ENCODE data around the gene TOP1.
A peak's percentile ranks its signal among the peaks of the same experiment; 100 is the strongest.

TOP1 gene

DNA sequence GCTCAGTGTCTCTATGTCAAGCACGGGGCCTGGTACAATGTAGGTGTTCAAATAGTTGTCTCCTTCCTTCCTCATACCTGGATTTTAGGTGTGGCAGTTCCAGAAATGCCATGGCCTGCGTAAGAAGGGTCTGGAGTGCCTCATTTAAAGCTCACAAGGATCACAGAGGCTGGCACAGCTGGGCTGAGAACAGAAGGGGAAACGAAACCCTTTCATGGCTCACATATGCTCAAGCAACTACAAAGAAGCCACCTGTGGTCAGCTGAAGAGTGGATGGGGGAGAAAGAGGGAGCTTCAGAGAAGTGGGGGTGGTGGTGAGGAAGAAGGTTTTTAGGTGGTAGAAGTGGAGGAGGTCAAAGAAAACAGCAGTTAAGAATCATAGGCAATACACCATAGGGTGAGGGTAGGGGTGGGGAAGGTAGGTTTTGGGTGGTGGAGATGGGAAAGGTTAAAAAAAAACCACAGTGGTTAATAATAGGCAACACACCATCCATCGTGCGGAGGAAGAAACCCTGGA, 17.0 kb upstream of the TOP1 start:
- Mint-ChIP-seq H3K36me3 (ENCODE audit: low read depth) (peaks cover 5% of the 10 kb centered on the region), H3K27ac (peak overlapping the region; percentile 64), H3K4me3 (peak overlapping the region; percentile 45), H3K9me3 (peaks cover 5% of the 10 kb centered on the region), H3K4me1 (ENCODE audit: low read depth) (peaks cover 41% of the 10 kb centered on the region), H3K27me3 (ENCODE audit: low read depth) (no peaks in the 10 kb centered on the region)

DNA sequence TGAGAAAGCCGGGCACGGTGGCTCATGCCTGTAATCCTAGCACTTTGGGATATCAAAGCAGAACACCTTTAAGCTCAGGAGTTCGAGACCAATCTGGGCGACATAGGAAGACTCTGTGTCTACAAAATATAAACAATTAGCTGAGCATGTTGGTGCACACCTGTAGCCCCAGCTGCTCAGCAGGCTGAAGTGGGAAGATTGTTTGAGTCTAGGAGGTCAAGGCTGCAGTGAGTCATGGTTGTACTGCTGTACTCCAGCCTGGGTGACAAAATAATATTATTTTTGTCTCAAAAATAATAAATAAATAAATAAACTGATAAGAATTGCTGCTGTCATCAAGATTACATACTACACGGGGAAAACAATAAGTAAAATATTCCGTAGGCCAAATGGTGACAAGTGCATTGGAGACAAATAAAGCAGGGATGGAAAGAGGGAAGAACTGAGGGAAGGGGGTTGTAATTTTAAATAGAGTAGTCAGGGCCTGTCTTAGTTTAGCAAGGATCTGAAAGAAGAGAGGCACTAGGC, 14.0 kb upstream of the TOP1 start:
- H3K27ac Mint-ChIP-seq = no peak overlapping the region
- H3K36me3 Mint-ChIP-seq (ENCODE audit: low read depth) = no peaks in the 10 kb centered on the region
- peaks cover 25% of the 10 kb centered on the region for H3K4me1 Mint-ChIP-seq (ENCODE audit: low read depth)
- H3K27me3 Mint-ChIP-seq (ENCODE audit: low read depth) = no peaks in the 10 kb centered on the region
- H3K9me3 Mint-ChIP-seq = no peaks in the 10 kb centered on the region
- H3K4me3 Mint-ChIP-seq = no peak overlapping the region

DNA sequence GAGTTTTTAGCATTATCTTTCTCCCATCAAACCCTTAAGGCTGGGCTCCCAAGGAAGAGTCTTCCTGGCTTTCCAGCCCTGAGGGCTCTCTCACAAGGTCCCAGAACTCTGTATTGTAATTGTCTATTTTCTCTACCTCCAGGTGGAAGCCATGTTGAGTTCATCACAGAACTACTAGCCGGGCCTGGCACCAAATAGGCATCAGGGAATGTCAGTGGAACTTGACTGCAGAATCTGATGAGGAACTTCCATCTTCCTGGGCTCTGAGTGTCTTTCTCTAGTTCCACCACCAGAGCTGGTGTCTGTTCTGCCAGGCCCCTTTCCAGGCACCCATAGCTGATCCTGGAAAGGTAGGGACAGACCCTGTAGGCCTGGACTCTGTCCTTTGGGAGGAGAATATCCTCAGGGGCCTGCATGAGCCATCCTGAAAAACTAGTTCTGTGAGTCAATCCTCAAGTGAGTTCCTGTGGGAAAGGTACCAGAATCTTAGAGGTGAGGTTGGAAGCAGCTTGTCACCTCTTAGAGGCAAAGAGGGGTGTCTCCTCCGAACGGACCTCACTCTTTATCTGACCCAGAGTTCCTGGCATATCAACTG, 11.1 kb upstream of the TOP1 start:
- H3K27ac Mint-ChIP-seq = no peak overlapping the region
- H3K27me3 Mint-ChIP-seq (ENCODE audit: low read depth) = peaks cover 4% of the 10 kb centered on the region
- no peak overlapping the region for H3K4me3 Mint-ChIP-seq
- no peaks in the 10 kb centered on the region for H3K9me3 Mint-ChIP-seq
- peaks cover 9% of the 10 kb centered on the region for H3K4me1 Mint-ChIP-seq (ENCODE audit: low read depth)
- H3K36me3 Mint-ChIP-seq (ENCODE audit: low read depth) = no peaks in the 10 kb centered on the region

DNA sequence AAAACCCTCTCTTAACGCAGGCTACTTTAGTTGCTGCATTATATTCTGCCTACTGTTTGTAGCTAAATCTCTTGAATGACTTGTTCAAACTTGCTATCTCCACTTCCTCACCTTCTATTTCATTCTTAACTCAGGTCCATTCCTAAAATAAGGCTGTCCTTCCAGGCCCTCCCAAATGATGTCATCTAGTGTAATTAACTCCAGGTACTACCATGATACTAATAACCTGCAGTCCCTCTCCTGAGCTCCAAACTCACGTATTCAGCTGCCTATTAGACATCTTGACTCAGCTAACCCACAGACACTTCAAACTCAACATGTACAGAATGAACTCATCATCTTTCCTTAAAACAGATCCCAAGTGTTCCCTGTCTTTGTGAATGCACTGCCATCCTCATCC, 10.5 kb upstream of the TOP1 start:
- H3K27me3 Mint-ChIP-seq (ENCODE audit: low read depth) = peaks cover 4% of the 10 kb centered on the region
- no peaks in the 10 kb centered on the region for H3K36me3 Mint-ChIP-seq (ENCODE audit: low read depth)
- H3K4me3 Mint-ChIP-seq = no peak overlapping the region

DNA sequence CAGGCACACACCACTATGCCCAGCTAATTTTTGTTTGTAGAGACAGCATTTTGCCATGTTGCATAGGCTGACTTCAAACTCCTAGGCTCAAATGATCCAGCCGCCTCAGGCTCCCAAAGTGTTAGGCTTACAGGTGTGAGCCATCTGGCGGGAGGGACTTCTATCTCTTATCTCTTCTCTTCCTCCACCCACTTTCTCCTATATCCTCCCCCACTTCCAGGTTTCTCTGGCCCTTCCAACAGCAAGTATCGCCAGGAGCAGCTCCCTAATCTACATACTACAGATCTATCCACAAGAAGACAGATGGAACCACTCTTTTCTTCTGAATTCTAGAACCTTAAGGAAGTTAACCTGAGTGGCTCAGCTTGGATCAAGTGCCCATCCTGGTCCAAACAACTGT, 5.1 kb upstream of the TOP1 start:
- Mint-ChIP-seq H3K27ac (no peak overlapping the region), H3K36me3 (ENCODE audit: low read depth) (no peaks in the 10 kb centered on the region), H3K4me3 (no peak overlapping the region)

More for the DNA sequence above, 10.5 kb upstream of the TOP1 start:
- Mint-ChIP-seq H3K9me3 (no peaks in the 10 kb centered on the region), H3K4me1 (ENCODE audit: low read depth) (peaks cover 5% of the 10 kb centered on the region), H3K27ac (no peak overlapping the region)

DNA sequence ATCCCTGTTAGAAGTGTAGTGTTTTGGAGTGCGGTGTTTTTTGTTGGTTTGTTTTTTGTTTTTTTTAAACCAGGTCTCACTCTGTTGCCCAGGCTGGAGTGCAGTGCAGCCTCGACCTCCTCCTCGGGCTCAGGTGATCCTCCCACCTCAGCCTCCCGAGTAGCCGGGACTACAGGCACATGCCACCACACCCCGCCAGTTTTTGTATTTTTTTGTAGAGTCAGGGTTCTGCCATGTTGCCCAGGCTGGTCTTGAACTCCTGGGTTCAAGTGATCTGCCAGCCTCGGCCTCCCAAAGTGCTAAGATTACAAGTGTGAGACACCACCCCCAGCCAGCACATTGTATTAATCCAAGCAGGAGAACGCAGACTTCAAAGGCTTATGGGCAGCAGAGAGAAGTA, 1.3 kb upstream of the TOP1 start:
- H3K4me3 Mint-ChIP-seq = peak overlapping the region; percentile 59
- H3K9me3 Mint-ChIP-seq = no peaks in the 10 kb centered on the region
- H3K27ac Mint-ChIP-seq = no peak overlapping the region
- peaks cover 35% of the 10 kb centered on the region for H3K4me1 Mint-ChIP-seq (ENCODE audit: low read depth)
- peaks cover 21% of the 10 kb centered on the region for H3K36me3 Mint-ChIP-seq (ENCODE audit: low read depth)
- peaks cover 3% of the 10 kb centered on the region for H3K27me3 Mint-ChIP-seq (ENCODE audit: low read depth)

More for the DNA sequence above, 5.1 kb upstream of the TOP1 start:
- Mint-ChIP-seq H3K9me3 (no peaks in the 10 kb centered on the region), H3K27me3 (ENCODE audit: low read depth) (peaks cover 7% of the 10 kb centered on the region), H3K4me1 (ENCODE audit: low read depth) (peaks cover 9% of the 10 kb centered on the region)

DNA sequence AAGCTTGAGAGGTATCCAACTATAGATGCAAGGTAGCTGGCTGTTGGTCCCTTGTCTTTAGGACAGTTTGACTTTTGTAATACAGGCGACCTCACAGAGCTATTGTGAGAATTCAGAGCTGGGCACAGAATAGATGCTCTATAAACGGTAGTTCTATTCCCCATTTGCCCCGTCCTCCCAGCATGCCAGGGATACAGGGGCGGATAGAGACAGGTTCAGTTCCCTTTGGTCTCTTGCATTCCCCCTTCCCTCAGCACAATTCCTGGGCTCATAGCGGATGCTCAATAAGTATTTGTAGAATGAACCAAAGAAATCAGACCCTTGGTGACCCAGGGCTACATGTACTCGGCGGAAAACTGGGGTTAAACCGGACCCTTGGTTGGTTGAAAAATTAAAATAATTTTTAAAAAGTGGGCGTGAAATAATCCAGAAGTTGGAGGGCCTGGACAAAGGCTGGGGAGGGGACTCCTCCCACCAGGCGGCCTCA, 707 bp upstream of the TOP1 start:
- peaks cover 26% of the 10 kb centered on the region for H3K36me3 Mint-ChIP-seq (ENCODE audit: low read depth)
- peaks cover 41% of the 10 kb centered on the region for H3K4me1 Mint-ChIP-seq (ENCODE audit: low read depth)
- peak overlapping the region; percentile 77 for H3K4me3 Mint-ChIP-seq
- H3K27me3 Mint-ChIP-seq (ENCODE audit: low read depth) = peaks cover 3% of the 10 kb centered on the region
- peak overlapping the region; percentile 82 for H3K27ac Mint-ChIP-seq
- H3K9me3 Mint-ChIP-seq = no peaks in the 10 kb centered on the region

DNA sequence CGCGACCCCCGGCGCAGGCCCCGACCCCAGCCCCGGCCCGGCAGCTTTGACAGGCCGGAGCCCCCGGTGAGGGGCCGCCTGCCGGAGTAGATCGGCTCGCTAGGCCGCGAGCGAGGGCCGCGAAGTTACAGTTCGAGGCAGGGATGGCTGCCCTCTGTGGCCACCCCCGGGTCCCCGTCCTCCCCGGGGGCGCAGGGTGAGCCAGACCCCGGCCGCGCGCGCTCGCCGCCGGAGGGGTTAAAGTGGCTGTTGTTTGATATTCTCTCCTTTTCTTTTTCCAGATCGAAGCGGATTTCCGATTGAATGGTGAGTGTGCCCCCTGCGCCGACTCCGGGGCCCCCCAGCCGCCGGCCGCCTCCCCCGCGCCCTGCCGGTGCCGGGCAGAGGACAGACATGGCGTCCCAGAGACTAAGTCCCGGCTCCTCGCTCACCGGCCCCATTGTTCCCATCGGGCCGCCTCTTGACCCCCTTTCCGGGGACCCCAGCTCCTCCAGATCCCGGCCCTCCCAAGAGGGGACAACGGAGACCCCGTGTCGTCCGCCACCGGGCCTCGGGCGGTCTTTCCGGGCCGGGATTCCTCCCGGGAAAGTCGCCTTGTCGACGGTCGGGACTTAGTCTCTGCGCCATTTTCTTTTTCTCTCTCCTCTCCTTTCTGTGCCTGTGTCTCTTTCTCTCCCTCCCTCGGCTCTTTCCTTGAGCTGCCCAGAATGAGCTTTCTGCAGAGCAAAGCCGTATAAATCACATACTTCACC, 704 bp downstream of the TOP1 start:
- H3K27me3 Mint-ChIP-seq (ENCODE audit: low read depth) = no peaks in the 10 kb centered on the region
- no peaks in the 10 kb centered on the region for H3K9me3 Mint-ChIP-seq
- H3K4me3 Mint-ChIP-seq = peak overlapping the region; percentile 90
- peaks cover 55% of the 10 kb centered on the region for H3K4me1 Mint-ChIP-seq (ENCODE audit: low read depth)
- peaks cover 33% of the 10 kb centered on the region for H3K36me3 Mint-ChIP-seq (ENCODE audit: low read depth)
- peak overlapping the region; percentile 87 for H3K27ac Mint-ChIP-seq

DNA sequence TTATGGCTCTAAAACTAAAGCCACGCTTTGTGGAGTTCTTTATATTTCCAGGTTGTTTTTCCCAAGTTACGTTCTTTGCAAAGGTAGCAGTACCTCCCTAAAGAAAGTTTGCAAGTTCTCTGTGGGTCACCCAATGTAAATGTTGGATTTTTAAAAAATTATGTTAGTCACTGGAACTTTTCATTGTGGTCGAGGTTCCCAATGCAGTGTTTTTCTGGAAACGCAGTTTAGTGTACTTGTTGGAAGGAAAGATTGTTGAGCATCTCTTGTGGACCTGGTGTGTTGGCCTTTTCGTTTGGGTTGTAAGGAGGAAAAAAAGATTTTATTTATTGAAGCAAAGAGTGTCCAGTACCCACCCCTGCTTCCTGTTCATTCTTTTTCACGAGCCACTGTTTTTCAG, 1.4 kb downstream of the TOP1 start:
- Mint-ChIP-seq H3K9me3 (no peaks in the 10 kb centered on the region), H3K27ac (peak overlapping the region; percentile 87), H3K4me3 (peak overlapping the region; percentile 90), H3K36me3 (ENCODE audit: low read depth) (peaks cover 36% of the 10 kb centered on the region), H3K4me1 (ENCODE audit: low read depth) (peaks cover 59% of the 10 kb centered on the region), H3K27me3 (ENCODE audit: low read depth) (no peaks in the 10 kb centered on the region)

DNA sequence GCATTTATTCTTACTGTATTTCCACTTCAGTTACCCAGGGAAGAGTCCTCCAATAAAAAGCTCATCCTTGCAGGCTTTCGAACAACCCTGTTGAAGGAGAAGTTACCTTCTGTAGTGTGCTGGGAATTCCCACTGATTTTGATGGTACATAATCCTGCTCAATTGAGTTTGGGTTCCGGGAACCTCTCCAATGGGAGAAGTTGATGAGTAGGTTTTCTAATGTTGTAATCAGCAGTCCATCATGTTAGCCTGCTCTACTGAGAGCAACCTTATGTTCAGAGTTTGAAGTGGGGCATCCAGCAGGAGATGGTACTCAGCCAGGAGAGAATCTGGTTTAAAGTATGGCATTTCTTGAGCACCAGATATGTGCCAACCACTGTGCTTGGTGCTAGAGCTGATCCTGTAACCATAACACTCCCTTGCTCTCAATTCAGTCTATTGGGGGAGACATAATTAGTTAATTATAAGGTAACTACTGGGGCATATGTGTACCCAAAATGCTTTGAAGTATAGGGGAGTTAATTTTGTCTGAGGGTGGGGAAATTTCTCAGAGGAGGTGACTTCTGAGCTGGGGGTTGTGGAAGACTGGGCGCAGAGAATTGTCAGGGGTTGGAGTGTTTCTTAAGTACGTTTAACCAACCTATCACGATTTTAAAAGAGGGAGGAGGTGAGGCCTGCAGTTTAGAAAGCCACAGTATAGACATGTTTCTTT, 2.1 kb downstream of the TOP1 start:
- peak overlapping the region; percentile 90 for H3K4me3 Mint-ChIP-seq
- H3K27ac Mint-ChIP-seq = peak overlapping the region; percentile 87
- H3K36me3 Mint-ChIP-seq (ENCODE audit: low read depth) = peaks cover 42% of the 10 kb centered on the region
- H3K9me3 Mint-ChIP-seq = no peaks in the 10 kb centered on the region
- H3K4me1 Mint-ChIP-seq (ENCODE audit: low read depth) = peaks cover 65% of the 10 kb centered on the region
- no peaks in the 10 kb centered on the region for H3K27me3 Mint-ChIP-seq (ENCODE audit: low read depth)

DNA sequence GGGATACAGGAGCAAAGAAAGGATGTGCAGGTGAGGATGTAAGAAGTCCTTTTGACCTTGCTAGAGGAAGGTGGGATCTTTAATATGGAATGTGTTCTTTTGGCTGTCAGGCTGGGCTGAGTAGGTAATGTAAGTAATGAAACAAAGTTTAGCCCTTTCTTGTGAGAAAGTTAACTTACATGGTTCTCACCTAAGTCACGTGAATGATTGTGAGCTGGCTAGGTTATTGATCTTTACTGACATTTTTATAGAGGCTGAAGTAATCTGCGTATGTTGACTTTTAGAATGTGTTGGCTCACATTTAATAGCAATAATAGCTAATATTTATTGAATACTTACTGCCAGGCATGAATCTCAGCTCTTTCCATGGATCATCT, 2.6 kb downstream of the TOP1 start:
- H3K27ac Mint-ChIP-seq = no peak overlapping the region
- H3K27me3 Mint-ChIP-seq (ENCODE audit: low read depth) = no peaks in the 10 kb centered on the region
- peaks cover 71% of the 10 kb centered on the region for H3K4me1 Mint-ChIP-seq (ENCODE audit: low read depth)
- H3K4me3 Mint-ChIP-seq = peak overlapping the region; percentile 90
- peaks cover 47% of the 10 kb centered on the region for H3K36me3 Mint-ChIP-seq (ENCODE audit: low read depth)
- no peaks in the 10 kb centered on the region for H3K9me3 Mint-ChIP-seq

DNA sequence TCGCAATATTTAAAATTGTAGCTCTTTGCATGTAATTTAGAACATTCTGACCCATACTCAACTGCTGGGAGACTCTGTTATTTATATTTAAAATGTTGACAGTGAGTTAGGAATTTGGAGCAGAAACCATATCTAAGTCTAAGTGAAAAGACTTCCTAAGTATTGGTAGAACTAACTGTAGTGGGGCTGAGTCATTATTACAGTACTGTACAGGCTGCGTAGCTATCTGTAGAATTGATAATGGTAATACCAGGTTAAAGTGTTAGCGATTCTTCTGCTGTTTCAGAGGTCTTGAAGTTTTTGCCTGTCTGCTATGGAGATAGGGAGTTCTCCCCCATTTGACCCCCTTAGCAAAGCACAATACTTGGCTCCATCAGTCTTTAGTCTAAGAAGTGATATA, 3.6 kb downstream of the TOP1 start:
- Mint-ChIP-seq H3K36me3 (ENCODE audit: low read depth) (peaks cover 51% of the 10 kb centered on the region), H3K4me3 (peak overlapping the region; percentile 13), H3K4me1 (ENCODE audit: low read depth) (peaks cover 74% of the 10 kb centered on the region), H3K9me3 (no peaks in the 10 kb centered on the region), H3K27me3 (ENCODE audit: low read depth) (no peaks in the 10 kb centered on the region), H3K27ac (no peak overlapping the region)

DNA sequence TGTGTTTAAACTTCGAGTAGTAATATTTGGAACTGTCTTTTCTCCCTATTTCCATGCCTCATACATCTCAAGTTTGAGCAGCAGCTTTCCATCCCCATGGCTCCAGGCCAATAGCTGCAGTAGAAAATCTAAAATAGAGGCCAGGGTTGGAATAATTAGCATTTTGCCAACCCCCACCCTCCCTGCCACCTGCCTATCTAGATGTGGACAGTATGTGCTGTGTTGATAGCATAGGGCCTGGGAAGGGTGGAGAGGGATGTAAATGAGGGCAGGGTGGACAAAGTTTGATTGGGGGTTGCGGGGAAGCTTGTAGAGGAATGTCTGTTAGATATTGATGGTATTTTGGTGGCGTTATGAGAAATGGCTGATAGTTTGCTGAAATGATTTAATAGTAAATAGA, 5.6 kb downstream of the TOP1 start:
- H3K27ac Mint-ChIP-seq = no peak overlapping the region
- H3K9me3 Mint-ChIP-seq = no peaks in the 10 kb centered on the region
- H3K36me3 Mint-ChIP-seq (ENCODE audit: low read depth) = peaks cover 51% of the 10 kb centered on the region
- H3K4me3 Mint-ChIP-seq = no peak overlapping the region
- no peaks in the 10 kb centered on the region for H3K27me3 Mint-ChIP-seq (ENCODE audit: low read depth)
- H3K4me1 Mint-ChIP-seq (ENCODE audit: low read depth) = peaks cover 86% of the 10 kb centered on the region

DNA sequence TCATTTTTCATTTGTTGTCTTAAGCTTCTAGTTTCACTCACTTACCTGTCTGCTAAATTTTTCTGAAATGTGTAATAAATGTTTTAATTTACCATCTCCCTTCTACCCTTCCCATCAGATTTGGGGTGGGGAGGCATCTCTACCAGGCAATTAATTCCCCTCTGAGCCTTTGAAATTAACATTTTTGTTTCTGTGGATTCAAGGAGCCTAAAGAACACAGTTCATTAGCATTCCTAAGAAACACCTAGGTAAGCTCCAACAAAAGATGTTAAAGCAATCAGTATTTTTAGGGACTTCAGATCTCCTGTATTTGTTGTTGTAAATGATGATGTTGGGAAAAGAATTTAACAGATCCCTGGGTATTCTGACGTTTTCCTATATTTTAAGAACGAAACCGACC, 6.6 kb downstream of the TOP1 start:
- Mint-ChIP-seq H3K27me3 (ENCODE audit: low read depth) (no peaks in the 10 kb centered on the region), H3K36me3 (ENCODE audit: low read depth) (peaks cover 47% of the 10 kb centered on the region), H3K27ac (no peak overlapping the region), H3K4me1 (ENCODE audit: low read depth) (peaks cover 87% of the 10 kb centered on the region), H3K4me3 (no peak overlapping the region), H3K9me3 (no peaks in the 10 kb centered on the region)
